HCT116 (cell line): Measurements from ENCODE around the gene ZBTB7C. TPM values are rescaled to one million over a fixed set of nuclear protein-coding genes. Genes with fewer than 3 reads are reported as not detected.

ENCODE experiments used
- ATAC-seq: fragments of 200-7000 bp; cut with Tn5 transposase; 2 replicates; pipeline ENCODE4 v1.9.1; 2020; ENCODE audit warnings: mild to moderate bottlenecking, moderate library complexity
- BruUV-seq: library from RNA; stranded (reverse); fragments of 400-500 nt; replicated peaks from 2 replicates; lab custom pipeline; 2021; lab: Mats Ljungman, UMichigan
- CTCF ChIA-PET: fragments of 300-600 bp; sonication (Branson Sonifier 250); formaldehyde crosslinking; loops from one replicate; lab custom pipeline; 2021; ENCODE audit warnings: antibody characterized with exemption; lab: Charles Lee
- POLR2A ChIA-PET: fragments of 300-600, 350-600 bp; sonication (Branson Sonifier 250); formaldehyde crosslinking; loops from one replicate; lab custom pipeline; 2021; ENCODE audit warnings: antibody characterized with exemption; lab: Charles Lee
- RAD21 ChIA-PET, 2 experiments: fragments of 300-600 bp; sonication (Branson Sonifier 250); formaldehyde crosslinking; loops; one replicate each; lab custom pipeline; 2023; ENCODE audit warnings: low total read pairs in 2 of 2; ENCODE audit not compliant: uncharacterized antibody in 2 of 2, unreplicated experiment in 2 of 2, low non-redundant PET in 1 of 2; lab: Charles Lee
- DNase-seq: peaks from one replicate; pipeline ENCODE4 v3.0.0-alpha.2; 2010; ENCODE audit warnings: low read depth, low spot score
- H2AFZ ChIP-seq: fragments of 200-600 bp; shearing (Covaris generic), sonication (generic); 2 replicates; pipeline ENCODE4 v1.6.1; 2017; ENCODE audit warnings: low read depth, mixed run types, mixed read lengths, antibody characterized with exemption, low read length; ENCODE audit not compliant: poor library complexity, severe bottlenecking
- H3K27ac ChIP-seq: 2 replicates; pipeline ENCODE4 v1.5.1; 2012; ENCODE audit warnings: low read depth, low read length
- H3K27me3 ChIP-seq: fragments of 200-600 bp; sonication (generic); 2 replicates; pipeline ENCODE4 v1.6.1; 2016; ENCODE audit warnings: mixed run types, low read length, mixed read lengths; ENCODE audit not compliant: insufficient read depth
- H3K36me3 ChIP-seq, 2 experiments: fragments of 200-500 bp in 1 of 2; fragments of 200-600 bp in 1 of 2; sonication (Bioruptor generic) in 1 of 2; sonication (generic) in 1 of 2; 2 replicates each; pipeline versions ENCODE4 v1.5.1 to v1.6.1; 2014 to 2016; ENCODE audit warnings: low read length in 2 of 2, inconsistent platforms in 1 of 2, mixed read lengths in 1 of 2, mixed run types in 1 of 2; ENCODE audit not compliant: insufficient read depth in 2 of 2, control insufficient read depth in 1 of 2
- H3K4me1 ChIP-seq, 2 experiments: fragments of 200-600 bp in 1 of 2; sonication (generic) in 1 of 2; 2 replicates each; pipeline versions ENCODE4 v1.5.1 to v1.6.1; 2012 to 2017; ENCODE audit warnings: low read length in 2 of 2, inconsistent platforms in 1 of 2, mild to moderate bottlenecking in 1 of 2, mixed read lengths in 1 of 2, mixed run types in 1 of 2, moderate library complexity in 1 of 2; ENCODE audit not compliant: insufficient read depth in 2 of 2, control insufficient read depth in 1 of 2
- H3K4me2 ChIP-seq: fragments of 200-600 bp; sonication (generic); 2 replicates; pipeline ENCODE4 v1.6.1; 2017; ENCODE audit warnings: mixed run types, low read length, mixed read lengths
- H3K4me3 ChIP-seq, 2 experiments: fragments of 200-600 bp in 1 of 2; sonication (generic) in 1 of 2; replicated peaks in 1 of 2; 2 replicates each; pipeline ENCODE4 v1.5.1; 2011 to 2016; ENCODE audit warnings: low read length in 2 of 2, control low read depth in 1 of 2, low read depth in 1 of 2, mild to moderate bottlenecking in 1 of 2, mixed read lengths in 1 of 2, mixed run types in 1 of 2
- H3K79me2 ChIP-seq: fragments of 200-600 bp; sonication (generic); 2 replicates; pipeline ENCODE4 v1.6.1; 2017; ENCODE audit warnings: mild to moderate bottlenecking, mixed run types, low read length, moderate library complexity, mixed read lengths; ENCODE audit not compliant: insufficient read depth
- H3K9ac ChIP-seq: fragments of 200-600 bp; sonication (generic); 2 replicates; pipeline ENCODE4 v1.6.1; 2016; ENCODE audit warnings: low read length, mixed read lengths
- H3K9me2 ChIP-seq: fragments of 200-600 bp; sonication (generic), shearing (Covaris generic); 2 replicates; pipeline ENCODE4 v1.6.1; 2017; ENCODE audit warnings: mixed run types, mild to moderate bottlenecking, moderate library complexity; ENCODE audit not compliant: insufficient read depth
- H3K9me3 ChIP-seq, 2 experiments: fragments of 200-500 bp in 1 of 2; fragments of 200-600 bp in 1 of 2; sonication (Bioruptor generic) in 1 of 2; sonication (generic) in 1 of 2; 2 replicates each; pipeline ENCODE4 v1.6.1; 2014 to 2017; ENCODE audit warnings: low read length in 2 of 2, mixed read lengths in 2 of 2, inconsistent platforms in 1 of 2, low read depth in 1 of 2, mild to moderate bottlenecking in 1 of 2, mixed run types in 1 of 2, moderate library complexity in 1 of 2; ENCODE audit not compliant: control insufficient read depth in 1 of 2, insufficient read depth in 1 of 2
- H4K20me1 ChIP-seq: fragments of 200-600 bp; sonication (generic), shearing (Covaris generic); 2 replicates; pipeline ENCODE4 v1.6.1; 2017; ENCODE audit warnings: mixed run types, mild to moderate bottlenecking, moderate library complexity; ENCODE audit not compliant: insufficient read depth
- CBX3 ChIP-seq: IDR thresholded peaks from 2 replicates; pipeline ENCODE4 v1.6.1; 2012; ENCODE audit warnings: low read depth
- CEBPB ChIP-seq: IDR thresholded peaks from 2 replicates; pipeline ENCODE4 v1.6.1; 2012; ENCODE audit warnings: low read depth
- EGR1 ChIP-seq: IDR thresholded peaks from 2 replicates; pipeline ENCODE4 v1.6.1; 2012; ENCODE audit warnings: low read depth
- ELF1 ChIP-seq: IDR thresholded peaks from 2 replicates; pipeline ENCODE4 v1.6.1; 2012; ENCODE audit warnings: low read depth, borderline replicate concordance
- EZH2 ChIP-seq: fragments of 200-600 bp; sonication (generic); IDR thresholded peaks from 2 replicates; pipeline ENCODE4 v1.6.1; 2017; ENCODE audit warnings: antibody characterized with exemption, mixed run types
- FOSL1 ChIP-seq: IDR thresholded peaks from 2 replicates; pipeline ENCODE4 v1.6.1; 2012; ENCODE audit warnings: low read depth
- JUND ChIP-seq: IDR thresholded peaks from 2 replicates; pipeline ENCODE4 v1.6.1; 2012
- MAX ChIP-seq: IDR thresholded peaks from 2 replicates; pipeline ENCODE4 v1.6.1; 2012
- POLR2A ChIP-seq: IDR thresholded peaks from 2 replicates; pipeline ENCODE4 v1.7.0; 2011; ENCODE audit warnings: borderline replicate concordance; ENCODE audit not compliant: insufficient read depth, insufficient read length; ENCODE audit errors: extremely low read depth
- RAD21 ChIP-seq: IDR thresholded peaks from 2 replicates; pipeline ENCODE4 v1.6.1; 2012; ENCODE audit warnings: low read depth, mild to moderate bottlenecking
- SP1 ChIP-seq: IDR thresholded peaks from 2 replicates; pipeline ENCODE4 v1.6.1; 2012; ENCODE audit warnings: low read depth
- SRF ChIP-seq: IDR thresholded peaks from 2 replicates; pipeline ENCODE4 v1.6.1; 2012; ENCODE audit warnings: low read depth
- ZBTB33 ChIP-seq: IDR thresholded peaks from 2 replicates; pipeline ENCODE4 v1.6.1; 2011; ENCODE audit warnings: mild to moderate bottlenecking, low read length, moderate library complexity; ENCODE audit not compliant: insufficient replicate concordance; ENCODE audit errors: extremely low read depth
- ZFX ChIP-seq: fragments of 450-650 bp; IDR thresholded peaks from 2 replicates; pipeline ENCODE4 v1.6.1; 2017
- ZNF274 ChIP-seq: fragments of 200-500 bp; sonication (Bioruptor generic); IDR thresholded peaks from 2 replicates; pipeline ENCODE4 v1.6.1; 2014; ENCODE audit warnings: mild to moderate bottlenecking, low read depth, low read length, inconsistent platforms
- intact Hi-C: fragments of 100-400 bp; cut with micrococcal nuclease; formaldehyde crosslinking; loops from 2 replicates; pipeline ENCODE4 v1.10.0; 2022
- total RNA-seq: library from RNA; stranded (reverse); gene quantifications from one replicate; pipeline ENCODE4 v1.2.1, GENCODE V29; 2021; ENCODE audit not compliant: unreplicated experiment
- TF ChIP-seq, protein P1 (sequence below), 3 experiments: fragments of 200-600 bp in 1 of 3; sonication (generic) in 1 of 3; IDR thresholded peaks in 2 of 3; conservative IDR thresholded peaks in 1 of 3; 2 replicates each; pipeline ENCODE4 v1.5.1; 2012 to 2017; ENCODE audit warnings: low read depth in 2 of 3, low read length in 2 of 3, antibody characterized with exemption in 1 of 3, borderline replicate concordance in 1 of 3, control low read depth in 1 of 3, mild to moderate bottlenecking in 1 of 3, mixed read lengths in 1 of 3, mixed run types in 1 of 3, moderate library complexity in 1 of 3; ENCODE audit not compliant: insufficient read depth in 1 of 3

Gene ZBTB7C
- total RNA-seq, 1 experiment from 2014 or later: 0.37 TPM

- TF ChIP-seq ZNF274 (no peak), EGR1 (no peak), FOSL1 (no peak), SP1 (no peak), CBX3 (no peak), MAX (no peak), ZFX (no peak), SRF (no peak), POLR2A (no peak), JUND (no peak), RAD21 (no peak), CEBPB (no peak)
- TF ChIP-seq, protein P1, sequence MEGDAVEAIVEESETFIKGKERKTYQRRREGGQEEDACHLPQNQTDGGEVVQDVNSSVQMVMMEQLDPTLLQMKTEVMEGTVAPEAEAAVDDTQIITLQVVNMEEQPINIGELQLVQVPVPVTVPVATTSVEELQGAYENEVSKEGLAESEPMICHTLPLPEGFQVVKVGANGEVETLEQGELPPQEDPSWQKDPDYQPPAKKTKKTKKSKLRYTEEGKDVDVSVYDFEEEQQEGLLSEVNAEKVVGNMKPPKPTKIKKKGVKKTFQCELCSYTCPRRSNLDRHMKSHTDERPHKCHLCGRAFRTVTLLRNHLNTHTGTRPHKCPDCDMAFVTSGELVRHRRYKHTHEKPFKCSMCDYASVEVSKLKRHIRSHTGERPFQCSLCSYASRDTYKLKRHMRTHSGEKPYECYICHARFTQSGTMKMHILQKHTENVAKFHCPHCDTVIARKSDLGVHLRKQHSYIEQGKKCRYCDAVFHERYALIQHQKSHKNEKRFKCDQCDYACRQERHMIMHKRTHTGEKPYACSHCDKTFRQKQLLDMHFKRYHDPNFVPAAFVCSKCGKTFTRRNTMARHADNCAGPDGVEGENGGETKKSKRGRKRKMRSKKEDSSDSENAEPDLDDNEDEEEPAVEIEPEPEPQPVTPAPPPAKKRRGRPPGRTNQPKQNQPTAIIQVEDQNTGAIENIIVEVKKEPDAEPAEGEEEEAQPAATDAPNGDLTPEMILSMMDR (IDR thresholded peaks at IDR 0.05 in 2 of 3, conservative IDR thresholded peaks at IDR 0.05 in 1 of 3; ENCODE audit: borderline replicate concordance in 1 of 3, insufficient read depth in 1 of 3, low read depth in 2 of 3, low read length in 2 of 3): no peak
- TF ChIP-seq, all 23 proteins: peak for 0
These were observed 225.6 kb downstream of the ZBTB7C start (continued) for GRCh38 chr18:48183613-48184012.

- Histone ChIP-seq H3K27me3 (peaks cover 52% of the 10 kb centered on the region), H3K4me2 (no peak overlapping the region), H3K9me3 (no peaks in the 10 kb centered on the region), H3K27ac (no peak overlapping the region), H3K36me3 (no peaks in the 10 kb centered on the region), H3K9me2 (no peaks in the 10 kb centered on the region), H2AFZ (no peak overlapping the region), H4K20me1 (no peaks in the 10 kb centered on the region), H3K79me2 (no peaks in the 10 kb centered on the region), H3K9ac (no peak overlapping the region), H3K4me3 (no peak overlapping the region), H3K4me1 (no peaks in the 10 kb centered on the region)
- intact Hi-C loops: no loop called here
- DNase-seq: no peak
- POLR2A ChIA-PET: no interaction called here
- CTCF ChIA-PET: no interaction called here
- ATAC-seq: no peak
- BruUV-seq: no TSS peak
- TF ChIP-seq ZBTB33: no peak
- TF ChIP-seq ELF1: no peak
- no peak for TF ChIP-seq CBX3
- TF ChIP-seq ZNF274: no peak
- no peak for TF ChIP-seq CEBPB
- TF ChIP-seq EZH2: no peak
- RAD21 ChIA-PET: no interaction called here
These were observed 226.4 kb downstream of the ZBTB7C start for GRCh38 chr18:48182779-48183178.
